ENCODE results near the gene GNG12.
A peak's percentile ranks its signal among the peaks of the same experiment; 100 is the strongest.

Gene GNG12

DNA sequence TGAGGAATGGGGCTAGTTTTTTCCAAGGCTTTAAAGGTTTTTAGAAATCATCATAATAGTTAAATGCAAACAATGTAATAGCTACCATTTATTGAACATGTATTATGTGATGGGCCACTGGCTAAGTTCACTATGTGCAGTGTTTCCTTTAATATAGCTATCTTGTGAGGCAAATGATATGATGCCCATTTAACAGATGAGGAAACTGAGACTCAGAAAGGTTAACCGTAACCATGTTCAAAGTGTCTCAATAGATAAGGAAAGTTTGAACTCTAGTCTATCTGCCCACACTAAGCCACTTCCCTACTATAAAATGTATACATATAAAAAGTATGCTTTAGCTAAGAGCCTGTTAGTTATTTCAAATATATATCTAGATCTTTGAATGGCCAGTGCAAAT is 64.8 kb downstream of the GNG12 start:
- POLR2A ChIA-PET: no interaction called here
- TF ChIP-seq, protein P1, sequence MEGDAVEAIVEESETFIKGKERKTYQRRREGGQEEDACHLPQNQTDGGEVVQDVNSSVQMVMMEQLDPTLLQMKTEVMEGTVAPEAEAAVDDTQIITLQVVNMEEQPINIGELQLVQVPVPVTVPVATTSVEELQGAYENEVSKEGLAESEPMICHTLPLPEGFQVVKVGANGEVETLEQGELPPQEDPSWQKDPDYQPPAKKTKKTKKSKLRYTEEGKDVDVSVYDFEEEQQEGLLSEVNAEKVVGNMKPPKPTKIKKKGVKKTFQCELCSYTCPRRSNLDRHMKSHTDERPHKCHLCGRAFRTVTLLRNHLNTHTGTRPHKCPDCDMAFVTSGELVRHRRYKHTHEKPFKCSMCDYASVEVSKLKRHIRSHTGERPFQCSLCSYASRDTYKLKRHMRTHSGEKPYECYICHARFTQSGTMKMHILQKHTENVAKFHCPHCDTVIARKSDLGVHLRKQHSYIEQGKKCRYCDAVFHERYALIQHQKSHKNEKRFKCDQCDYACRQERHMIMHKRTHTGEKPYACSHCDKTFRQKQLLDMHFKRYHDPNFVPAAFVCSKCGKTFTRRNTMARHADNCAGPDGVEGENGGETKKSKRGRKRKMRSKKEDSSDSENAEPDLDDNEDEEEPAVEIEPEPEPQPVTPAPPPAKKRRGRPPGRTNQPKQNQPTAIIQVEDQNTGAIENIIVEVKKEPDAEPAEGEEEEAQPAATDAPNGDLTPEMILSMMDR (IDR thresholded peaks at IDR 0.05; ENCODE audit: control extremely low read depth, extremely low read depth, low read depth, missing control alignments): no peak
- CTCF ChIA-PET: interaction anchor here (0.9 to 5.9 kb wide), 14 partner anchors 8 to 352 kb away, joined by 3 to 65 read pairs (median 6); no protein-coding TSS in a partner anchor
- DNase-seq (ENCODE audit: extremely low spot score): no peak

DNA sequence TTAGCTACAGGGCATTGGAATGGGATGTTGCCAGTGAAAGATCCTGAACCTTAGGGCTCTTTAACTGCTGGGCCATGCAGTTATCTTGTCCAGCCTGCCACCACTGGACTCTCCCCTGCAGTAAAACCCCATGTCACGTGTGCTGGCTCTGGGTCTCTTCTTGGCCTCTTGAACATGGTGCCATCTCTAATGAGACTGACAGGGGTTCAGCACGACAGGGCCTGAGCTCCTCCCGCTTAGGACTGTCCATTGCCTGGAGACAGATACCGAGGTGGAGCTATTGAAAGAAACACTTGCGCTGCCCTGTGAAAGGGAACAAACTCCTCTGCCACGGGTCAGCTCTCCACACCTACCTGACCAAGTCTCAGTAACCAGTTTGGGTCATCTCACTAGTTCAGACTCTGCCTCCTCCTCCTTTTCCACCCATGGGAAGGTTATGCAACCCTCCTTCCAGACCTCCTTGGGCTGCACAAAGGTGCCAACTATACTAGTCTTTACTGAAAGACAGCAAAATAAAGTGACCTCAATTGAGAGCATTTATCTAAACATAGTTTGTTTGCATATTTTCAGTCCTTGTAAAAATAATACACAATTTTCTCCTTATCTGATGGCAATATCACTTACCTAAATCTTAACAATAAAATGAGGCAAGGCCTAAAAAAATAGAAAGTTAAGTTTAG is 66.0 kb downstream of the GNG12 start:
- no peak for DNase-seq (ENCODE audit: extremely low spot score)
- ChIA-PET CTCF (interaction anchor here (0.6 to 5.9 kb wide), 42 partner anchors 9 to 1014 kb away, joined by 3 to 52 read pairs (median 6); partner anchors contain the start of gene GADD45A), POLR2A (interaction anchor here (1.1 kb wide), 1 partner anchor 82 kb away, joined by 8 read pairs; the partner anchor contains the start of gene GADD45A)
- TF ChIP-seq, protein P1 (IDR thresholded peaks at IDR 0.05; ENCODE audit: control extremely low read depth, extremely low read depth, low read depth, missing control alignments): no peak

DNA sequence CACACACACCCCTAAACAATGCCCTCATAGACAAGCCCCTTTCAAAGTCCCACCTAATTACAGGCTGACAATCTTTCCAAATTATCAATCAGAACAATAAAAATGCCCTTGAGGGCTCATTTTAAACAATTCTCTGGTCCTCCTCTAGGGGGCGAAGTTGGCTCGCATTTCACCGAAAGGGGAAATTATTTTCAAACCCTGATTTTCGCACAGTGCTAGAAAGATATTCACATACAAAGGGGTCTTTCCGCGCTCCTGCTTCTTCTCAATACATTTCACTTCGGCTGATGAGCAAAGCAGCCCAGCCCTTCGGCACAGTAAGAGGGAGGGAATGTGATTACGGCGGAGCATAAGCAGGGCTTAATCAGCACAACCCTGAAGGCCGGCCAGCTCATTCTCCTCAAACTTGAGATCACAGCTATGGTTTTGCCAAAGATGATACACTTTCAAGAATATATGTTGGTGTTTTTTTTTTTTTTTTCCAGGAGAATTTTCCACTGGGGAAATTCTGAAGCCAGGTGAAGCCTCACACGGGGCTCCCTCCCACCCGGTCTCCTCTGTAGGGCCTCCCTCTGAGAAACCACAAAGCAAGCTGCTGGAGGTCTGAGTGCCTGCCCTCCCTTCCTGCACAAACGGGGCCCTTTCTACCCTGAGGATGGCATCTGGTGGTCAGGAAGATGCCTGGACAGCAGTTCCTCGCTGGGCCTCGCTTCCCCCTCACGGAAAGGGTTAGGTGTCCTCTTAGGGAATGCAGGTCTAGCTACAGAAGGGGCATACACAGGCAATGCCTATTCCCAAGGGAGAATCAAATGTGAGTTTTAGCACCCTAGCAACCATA is 66.9 kb downstream of the GNG12 start:
- POLR2A ChIA-PET: interaction anchor here (0.6 to 1.1 kb wide), 4 partner anchors 72 to 346 kb away, joined by 3 to 8 read pairs (median 3); partner anchors contain the start of gene GADD45A
- TF ChIP-seq, protein P1 (IDR thresholded peaks at IDR 0.05; ENCODE audit: control extremely low read depth, extremely low read depth, low read depth, missing control alignments): peak; percentile 69
- peak; percentile 30 for DNase-seq (ENCODE audit: extremely low spot score)
- CTCF ChIA-PET: interaction anchor here (0.6 to 5.9 kb wide), 66 partner anchors 10 to 1013 kb away, joined by 3 to 52 read pairs (median 5); partner anchors contain the start of gene GADD45A

- TF ChIP-seq, protein P1 (IDR thresholded peaks at IDR 0.05; ENCODE audit: control extremely low read depth, extremely low read depth, low read depth, missing control alignments): no peak
Observed at GRCh38 chr1:67764633-67765032, 68.6 kb downstream of the GNG12 start.

GRCh38 chr1:67761730-67762129 is 71.5 kb downstream of the GNG12 start:
- TF ChIP-seq, protein P1 (IDR thresholded peaks at IDR 0.05; ENCODE audit: control extremely low read depth, extremely low read depth, low read depth, missing control alignments): no peak
- CTCF ChIA-PET: interaction anchor here (1.9 to 6.0 kb wide), 11 partner anchors 9 to 355 kb away, joined by 5 to 99 read pairs (median 16); no protein-coding TSS in a partner anchor
- POLR2A ChIA-PET: no interaction called here

More at GRCh38 chr1:67764633-67765032, 68.6 kb downstream of the GNG12 start:
- CTCF ChIA-PET: interaction anchor here (1.1 to 5.9 kb wide), 25 partner anchors 10 to 356 kb away, joined by 3 to 52 read pairs (median 8); no protein-coding TSS in a partner anchor
- DNase-seq (ENCODE audit: extremely low spot score): no peak
- POLR2A ChIA-PET: no interaction called here

DNA sequence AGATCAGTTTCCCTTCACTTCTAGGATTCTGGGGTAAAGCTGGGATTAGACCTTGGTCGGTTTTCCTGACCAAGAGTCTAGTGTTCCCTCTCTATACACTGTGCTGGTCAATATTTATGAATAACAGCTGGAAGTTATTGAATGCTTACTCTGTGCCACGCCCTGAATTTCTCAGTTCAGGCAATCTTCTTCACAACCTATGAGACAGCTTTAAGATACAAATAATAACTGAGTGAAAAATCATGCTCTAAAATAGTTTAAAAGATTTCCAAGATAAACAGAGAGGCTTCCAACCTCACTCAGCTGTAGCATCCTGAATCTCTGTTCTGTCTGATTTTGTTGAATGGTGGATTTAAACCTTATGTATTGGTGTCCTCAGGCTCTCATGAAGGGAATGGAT is 72.2 kb downstream of the GNG12 start:
- POLR2A ChIA-PET: interaction anchor here (2.1 kb wide), 1 partner anchor 76 kb away, joined by 19 read pairs; the partner anchor contains the start of gene GADD45A
- CTCF ChIA-PET: interaction anchor here (0.8 to 6.0 kb wide), 40 partner anchors 9 to 846 kb away, joined by 3 to 99 read pairs (median 7); partner anchors contain the start of gene GADD45A
- DNase-seq (ENCODE audit: extremely low spot score): no peak
- TF ChIP-seq, protein P1 (IDR thresholded peaks at IDR 0.05; ENCODE audit: control extremely low read depth, extremely low read depth, low read depth, missing control alignments): no peak

More at GRCh38 chr1:67761730-67762129, 71.5 kb downstream of the GNG12 start:
- DNase-seq (ENCODE audit: extremely low spot score): no peak
